WTC11 (cell line): ENCODE measurements around the gene KANK4. TPM values are rescaled to one million over a fixed set of nuclear protein-coding genes. Genes with fewer than 3 reads are reported as not detected.

ENCODE experiments used
- ATAC-seq: fragments of 200-7000 bp; cut with Tn5 transposase; 2 replicates; pipeline ENCODE4 v1.10.0; 2021; ENCODE audit warnings: mild to moderate bottlenecking, moderate library complexity
- CTCF ChIA-PET: fragments of 300-600 bp; sonication (Branson Sonifier 250); formaldehyde crosslinking; loops from one replicate; lab custom pipeline; 2021; ENCODE audit warnings: antibody characterized with exemption; lab: Charles Lee
- POLR2A ChIA-PET: fragments of 350-600 bp; sonication (Branson Sonifier 250); formaldehyde crosslinking; loops from one replicate; lab custom pipeline; 2021; ENCODE audit warnings: antibody characterized with exemption; lab: Charles Lee
- DNase-seq: peaks from one replicate; pipeline ENCODE4 v3.0.0; 2021; ENCODE audit warnings: low spot score
- H3K27ac Mint-ChIP-seq: 2 replicates; pipeline ENCODE4 v1.8.0; 2021; ENCODE audit warnings: mixed read lengths
- H3K27me3 Mint-ChIP-seq: 2 replicates; pipeline ENCODE4 v1.8.0; 2021; ENCODE audit warnings: low read depth, mild to moderate bottlenecking, moderate library complexity, mixed read lengths
- H3K36me3 Mint-ChIP-seq: 2 replicates; pipeline ENCODE4 v1.8.0; 2021; ENCODE audit warnings: mixed read lengths
- H3K4me1 Mint-ChIP-seq: 2 replicates; pipeline ENCODE4 v1.8.0; 2022; ENCODE audit warnings: mixed read lengths
- H3K4me3 Mint-ChIP-seq: 2 replicates; pipeline ENCODE4 v1.8.0; 2021; ENCODE audit warnings: mild to moderate bottlenecking, moderate library complexity, mixed read lengths
- H3K9me3 Mint-ChIP-seq: 2 replicates; pipeline ENCODE4 v1.8.0; 2021; ENCODE audit warnings: mixed read lengths
- AR ChIP-seq: fragments of 250-450 bp; sonication (Bioruptor Pico); IDR thresholded peaks from 2 replicates; pipeline ENCODE4 v1.9.0; 2021; ENCODE audit warnings: mild to moderate bottlenecking
- ATF3 ChIP-seq: sonication (generic); formaldehyde crosslinking; conservative IDR thresholded peaks from 2 replicates; pipeline ENCODE4 v1.8.1; 2022; ENCODE audit warnings: mild to moderate bottlenecking, missing genetic modification reagents
- CBFB ChIP-seq: sonication (generic); formaldehyde crosslinking; IDR thresholded peaks from 2 replicates; pipeline ENCODE4 v1.8.1; 2022; ENCODE audit warnings: mild to moderate bottlenecking, low read depth, missing genetic modification reagents
- CDX4 ChIP-seq: fragments of 250-450 bp; sonication (Bioruptor Pico); IDR thresholded peaks from 2 replicates; pipeline ENCODE4 v1.9.0; 2021; ENCODE audit warnings: moderate library complexity, mild to moderate bottlenecking, inconsistent platforms, borderline replicate concordance
- E2F4 ChIP-seq: sonication (generic); formaldehyde crosslinking; IDR thresholded peaks from 2 replicates; pipeline ENCODE4 v1.8.1; 2022; ENCODE audit warnings: low read depth, mild to moderate bottlenecking, moderate library complexity, missing genetic modification reagents, borderline replicate concordance
- ESRRA ChIP-seq: sonication (generic); formaldehyde crosslinking; IDR thresholded peaks from 2 replicates; pipeline ENCODE4 v1.8.1; 2022; ENCODE audit warnings: mild to moderate bottlenecking, missing genetic modification reagents, borderline replicate concordance
- FOXJ3 ChIP-seq: sonication (generic); formaldehyde crosslinking; IDR thresholded peaks from 2 replicates; pipeline ENCODE4 v1.9.0; 2021; ENCODE audit warnings: missing genetic modification reagents, mild to moderate bottlenecking, borderline replicate concordance
- IRF1 ChIP-seq: sonication (generic); formaldehyde crosslinking; IDR thresholded peaks from 2 replicates; pipeline ENCODE4 v1.8.0; 2023; ENCODE audit warnings: missing genetic modification reagents
- JAZF1 ChIP-seq: fragments of 250-450 bp; sonication (Bioruptor Pico); IDR thresholded peaks from 2 replicates; pipeline ENCODE4 v1.9.0; 2021; ENCODE audit warnings: moderate library complexity, mild to moderate bottlenecking, inconsistent platforms
- JUN ChIP-seq: sonication (generic); formaldehyde crosslinking; IDR thresholded peaks from 2 replicates; pipeline ENCODE4 v1.8.0; 2023; ENCODE audit warnings: mild to moderate bottlenecking, missing genetic modification reagents
- KAT7 ChIP-seq: sonication (generic); formaldehyde crosslinking; IDR thresholded peaks from 2 replicates; pipeline ENCODE4 v1.8.1; 2023; ENCODE audit warnings: missing genetic modification reagents, mild to moderate bottlenecking, borderline replicate concordance
- MAX ChIP-seq: sonication (generic); formaldehyde crosslinking; IDR thresholded peaks from 2 replicates; pipeline ENCODE4 v1.8.0; 2022; ENCODE audit warnings: mild to moderate bottlenecking, missing genetic modification reagents
- MLX ChIP-seq: sonication (generic); formaldehyde crosslinking; IDR thresholded peaks from 2 replicates; pipeline ENCODE4 v1.8.1; 2023; ENCODE audit warnings: mild to moderate bottlenecking, missing genetic modification reagents, moderate library complexity
- MXD4 ChIP-seq: fragments of 250-450 bp; sonication (Bioruptor Pico); IDR thresholded peaks from 2 replicates; pipeline ENCODE4 v1.8.0; 2021; ENCODE audit warnings: mild to moderate bottlenecking, moderate library complexity, borderline replicate concordance
- MYBL2 ChIP-seq: sonication (generic); formaldehyde crosslinking; IDR thresholded peaks from 2 replicates; pipeline ENCODE4 v1.8.1; 2023; ENCODE audit warnings: mild to moderate bottlenecking, moderate library complexity, missing genetic modification reagents
- NFE2L1 ChIP-seq: sonication (generic); formaldehyde crosslinking; IDR thresholded peaks from 2 replicates; pipeline ENCODE4 v1.8.1; 2023; ENCODE audit warnings: missing genetic modification reagents
- PREB ChIP-seq: sonication (generic); formaldehyde crosslinking; IDR thresholded peaks from 2 replicates; pipeline ENCODE4 v1.8.1; 2022; ENCODE audit warnings: mild to moderate bottlenecking, missing genetic modification reagents, moderate library complexity, borderline replicate concordance
- SMAD3 ChIP-seq: sonication (generic); formaldehyde crosslinking; IDR thresholded peaks from 2 replicates; pipeline ENCODE4 v1.8.0; 2022; ENCODE audit warnings: missing genetic modification reagents, mild to moderate bottlenecking, borderline replicate concordance
- SOX15 ChIP-seq: fragments of 250-450 bp; sonication (Bioruptor Pico); IDR thresholded peaks from 2 replicates; pipeline ENCODE4 v1.9.0; 2021; ENCODE audit warnings: mild to moderate bottlenecking
- STAT6 ChIP-seq: sonication (generic); formaldehyde crosslinking; conservative IDR thresholded peaks from 2 replicates; pipeline ENCODE4 v1.8.1; 2023; ENCODE audit warnings: mild to moderate bottlenecking, low read depth, missing genetic modification reagents, moderate library complexity
- total RNA-seq: library from RNA; stranded (reverse); gene quantifications from 3 replicates; pipeline ENCODE4 v1.2.3, GENCODE V29; 2021

KANK4 gene
- total RNA-seq, 1 experiment from 2014 or later = 0.35 TPM

GRCh38 chr1:62241371-62242131, 77.7 kb downstream of the KANK4 start:
- POLR2A ChIA-PET = interaction anchor here (0.7 kb wide), 1 partner anchor 22 kb away, joined by 3 read pairs; no protein-coding TSS in a partner anchor
- H3K27ac Mint-ChIP-seq = no peak overlapping the region
- H3K36me3 Mint-ChIP-seq = peaks cover 16% of the 10 kb centered on the region
- no peak overlapping the region for H3K4me3 Mint-ChIP-seq
- CTCF ChIA-PET = interaction anchor here (0.5 kb wide), 1 partner anchor 106 kb away, joined by 6 read pairs; no protein-coding TSS in a partner anchor
- ATAC-seq (no peak), DNase-seq (no peak)
- H3K27me3 Mint-ChIP-seq = peaks cover 5% of the 10 kb centered on the region
- peaks cover 15% of the 10 kb centered on the region for H3K9me3 Mint-ChIP-seq
- TF ChIP-seq SOX15 (CRISPR knock-in tag) = no peak
- TF ChIP-seq PREB (CRISPR knock-in tag) = no peak
- no peak for TF ChIP-seq JAZF1 (CRISPR knock-in tag)
- TF ChIP-seq ATF3 (CRISPR knock-in tag) = no peak
- TF ChIP-seq MLX = no peak
- no peak for TF ChIP-seq KAT7
- no peak for TF ChIP-seq ESRRA (CRISPR knock-in tag)
- H3K4me1 Mint-ChIP-seq = peaks cover 26% of the 10 kb centered on the region

- Mint-ChIP-seq H3K27ac (no peak overlapping the region), H3K27me3 (peaks cover 5% of the 10 kb centered on the region), H3K4me3 (no peak overlapping the region), H3K4me1 (peaks cover 33% of the 10 kb centered on the region), H3K9me3 (peaks cover 15% of the 10 kb centered on the region), H3K36me3 (peaks cover 16% of the 10 kb centered on the region)
- POLR2A ChIA-PET = interaction anchor here (0.7 kb wide), 1 partner anchor 23 kb away, joined by 3 read pairs; no protein-coding TSS in a partner anchor
- DNase-seq = no peak
- no peak for ATAC-seq
- CTCF ChIA-PET = no interaction called here
- TF ChIP-seq AR (CRISPR knock-in tag) (no peak), CBFB (CRISPR knock-in tag) (no peak), STAT6 (CRISPR knock-in tag) (no peak), MAX (CRISPR knock-in tag) (no peak), NFE2L1 (no peak), CDX4 (CRISPR knock-in tag) (no peak), E2F4 (no peak), SMAD3 (no peak), IRF1 (CRISPR knock-in tag) (no peak), MXD4 (CRISPR knock-in tag) (no peak), MYBL2 (CRISPR knock-in tag) (no peak), FOXJ3 (CRISPR knock-in tag) (no peak), JUN (no peak)
These were observed 78.4 kb downstream of the KANK4 start for GRCh38 chr1:62240651-62241370.
